GM21723 (cell line): ENCODE measurements around the gene SURF1.
A peak's percentile ranks its signal among the peaks of the same experiment; 100 is the strongest.

Source experiments
- ATAC-seq: cut with Tn5 transposase; IDR thresholded peaks from one replicate; pipeline ENCODE4 v1.9.1; 2021; ENCODE audit warnings: mild to moderate bottlenecking, moderate library complexity; ENCODE audit not compliant: unreplicated experiment

The SURF1 gene

DNA sequence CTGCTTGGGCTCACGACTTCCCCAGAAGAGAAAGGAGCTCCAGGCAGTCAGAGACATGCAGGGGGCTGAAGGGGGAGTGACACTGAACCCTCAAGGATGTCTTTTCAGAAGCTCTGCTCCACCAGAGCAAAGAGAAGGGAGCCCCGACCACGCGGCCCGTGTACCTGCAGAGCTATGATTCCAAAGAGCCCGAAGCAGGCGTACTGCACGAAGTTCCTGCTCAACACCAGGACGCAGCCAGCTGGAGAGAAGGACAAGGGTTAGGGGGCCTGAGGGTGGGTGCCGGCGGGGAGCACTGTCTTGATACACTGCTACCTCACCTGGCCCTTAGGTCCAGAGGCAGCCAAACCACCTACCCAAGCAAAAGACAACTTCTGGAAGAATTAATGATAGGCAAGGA, 10.1 kb upstream of the SURF1 start:
- no peak for ATAC-seq

DNA sequence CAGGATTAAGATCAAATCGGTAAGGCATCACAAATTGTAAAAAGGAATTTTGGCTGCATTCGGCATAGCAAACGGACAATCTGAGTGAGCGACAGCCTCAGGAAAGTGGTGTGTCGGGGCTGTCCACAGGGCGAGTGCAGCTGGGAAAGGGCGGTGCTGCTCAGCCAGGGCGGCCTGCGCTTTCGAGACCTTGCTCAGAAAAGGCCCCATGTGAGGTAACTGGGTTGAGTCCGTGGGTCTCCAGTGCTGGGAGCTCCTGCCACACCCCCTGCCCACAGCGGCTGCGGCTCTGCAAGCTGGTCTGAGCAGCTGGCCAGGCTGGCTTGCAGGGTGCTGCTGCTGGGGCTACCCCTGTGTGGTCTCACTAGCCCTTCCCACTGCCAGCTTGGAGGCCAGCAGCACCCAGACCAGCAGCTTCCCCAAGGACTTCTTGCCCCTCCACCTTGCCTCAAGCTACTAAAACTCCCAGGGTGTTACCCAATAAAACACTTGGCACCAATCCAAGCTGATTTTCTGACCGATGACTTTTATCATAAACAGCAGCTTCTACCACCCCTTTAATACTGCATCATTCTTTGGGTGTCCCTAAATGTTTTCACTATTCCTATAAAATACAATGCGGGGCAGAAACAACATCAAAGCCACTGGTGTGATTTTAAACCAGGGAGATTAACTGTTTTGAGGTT, 6.2 kb upstream of the SURF1 start:
- no peak for ATAC-seq

DNA sequence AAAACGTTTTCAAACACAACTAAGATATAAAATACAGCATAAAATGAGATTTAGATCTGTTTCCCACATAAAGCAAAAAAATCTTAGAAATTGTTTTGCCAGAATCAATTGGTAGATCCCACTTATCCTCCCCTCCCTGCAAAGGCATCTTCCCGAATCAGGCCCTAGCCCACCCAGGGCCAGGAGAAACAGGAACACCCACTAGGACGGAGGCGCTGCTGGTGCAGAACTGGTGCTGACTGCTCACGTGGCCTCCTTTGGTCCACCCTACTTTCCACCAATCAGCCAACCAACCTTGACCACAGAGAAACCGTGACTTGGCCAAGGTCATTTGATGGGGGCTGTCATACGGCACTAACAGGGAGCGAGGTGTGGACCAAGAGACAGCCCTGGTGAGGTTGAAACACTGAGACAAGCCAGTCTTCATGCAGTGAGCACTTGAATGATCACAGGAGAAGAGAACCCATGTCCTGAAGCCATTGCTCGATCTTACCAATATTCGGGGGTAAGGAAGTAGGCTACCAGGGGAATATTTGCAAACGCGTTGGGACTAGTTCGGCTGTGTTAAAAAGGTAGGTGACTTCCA, 5.3 kb upstream of the SURF1 start:
- no peak for ATAC-seq

DNA sequence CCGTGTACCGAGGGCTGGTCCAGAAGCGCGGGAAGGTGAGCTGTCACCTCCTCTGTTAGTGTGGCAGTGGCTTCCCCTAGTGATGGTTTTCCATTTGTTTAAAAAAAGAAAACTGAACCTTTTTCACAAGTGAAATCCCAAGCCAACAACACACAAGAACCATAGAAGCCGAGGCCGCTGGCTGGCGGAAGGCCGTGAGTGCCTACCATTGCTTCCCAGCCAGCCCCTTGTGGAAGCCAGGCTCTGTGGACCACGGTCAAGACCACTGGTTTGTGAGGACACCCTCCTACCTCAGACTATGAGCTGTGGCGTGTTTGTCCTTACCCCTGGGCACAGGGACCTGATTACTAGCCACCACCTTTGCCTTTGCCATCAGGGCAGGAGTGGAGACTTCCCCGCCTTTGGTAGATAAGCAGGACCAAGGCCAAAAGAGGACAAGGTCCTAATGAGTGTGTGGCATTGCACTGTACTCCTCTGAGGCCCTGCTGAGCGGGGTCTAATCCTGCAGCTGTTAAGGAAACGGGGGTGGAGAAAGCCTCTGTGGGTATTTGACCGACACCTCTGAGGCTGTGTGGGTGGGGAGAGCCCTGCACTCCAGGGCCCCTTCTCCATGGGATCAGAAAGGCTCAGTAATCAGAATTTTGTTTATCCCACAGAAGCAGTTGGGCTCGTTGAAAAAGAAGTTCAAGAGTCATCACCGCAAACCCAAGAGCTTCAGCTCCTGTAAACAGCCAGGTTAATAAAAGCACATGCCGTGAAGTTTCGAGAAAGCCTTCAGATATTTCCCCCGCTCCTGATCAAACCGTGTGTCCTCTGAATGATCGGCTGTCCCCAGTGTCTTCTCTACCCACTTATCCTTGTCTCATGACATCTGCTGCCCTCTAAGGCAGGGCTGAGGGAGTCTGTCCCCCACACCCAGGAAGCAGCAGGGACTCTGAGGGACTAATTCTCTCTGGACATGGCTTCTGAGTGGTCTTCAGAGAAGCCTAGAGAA, 4.4 kb upstream of the SURF1 start:
- no peak for ATAC-seq

DNA sequence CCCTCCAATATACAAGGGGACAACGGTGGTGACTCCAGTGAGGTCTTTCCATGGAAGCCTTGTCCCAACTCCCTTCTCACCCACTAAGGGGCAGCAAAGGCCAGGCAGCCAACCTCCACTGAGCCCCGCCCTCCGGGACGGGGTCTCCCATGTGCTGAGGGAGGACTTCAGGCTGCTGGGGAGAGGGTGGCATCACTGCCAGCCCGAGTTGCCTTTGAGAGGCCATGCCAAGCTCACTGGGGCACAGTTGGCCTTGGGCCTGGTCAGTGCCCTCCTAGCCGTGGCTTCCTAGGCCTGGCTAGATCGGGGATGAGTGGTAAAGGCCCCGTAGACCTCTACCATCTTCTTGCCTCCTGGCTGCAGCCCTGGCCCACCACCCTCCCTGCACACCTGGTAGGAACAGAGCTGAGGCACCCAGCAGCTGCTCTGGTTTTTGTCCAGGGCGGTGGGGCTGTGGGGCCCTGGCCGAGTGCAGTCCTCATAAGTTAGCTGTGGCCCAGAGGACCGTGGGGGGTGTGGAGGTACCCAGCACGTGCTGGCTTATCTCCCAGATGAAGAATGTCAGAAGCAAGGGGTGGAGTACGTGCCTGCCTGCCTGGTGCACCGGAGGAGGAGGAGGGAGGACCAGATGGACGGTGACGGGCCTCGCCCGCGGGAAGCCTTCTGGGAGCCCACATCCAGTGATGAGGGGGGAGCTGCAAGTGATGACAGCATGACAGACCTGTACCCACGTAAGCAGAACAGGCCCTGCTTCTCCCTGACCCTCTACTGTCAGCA, 3.3 kb upstream of the SURF1 start:
- ATAC-seq: no peak

DNA sequence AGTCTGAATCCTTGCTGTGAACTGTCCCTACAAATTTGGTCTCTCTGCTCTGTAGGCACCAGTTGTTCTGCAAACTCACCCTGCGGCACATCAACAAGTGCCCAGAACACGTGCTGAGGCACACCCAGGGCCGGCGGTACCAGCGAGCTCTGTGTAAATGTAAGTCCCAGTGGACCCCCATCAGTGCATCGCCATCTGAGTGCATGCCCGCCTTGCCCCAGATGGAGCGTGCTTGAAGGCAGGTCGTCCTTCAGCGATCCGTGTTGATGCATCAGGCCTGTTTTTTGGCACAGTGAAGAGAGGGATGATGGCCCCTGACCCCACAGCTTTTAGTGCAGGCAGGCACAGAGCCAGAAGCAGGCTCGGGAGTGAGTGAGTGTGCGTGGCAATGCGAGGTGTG, 1.4 kb upstream of the SURF1 start:
- no peak for ATAC-seq

DNA sequence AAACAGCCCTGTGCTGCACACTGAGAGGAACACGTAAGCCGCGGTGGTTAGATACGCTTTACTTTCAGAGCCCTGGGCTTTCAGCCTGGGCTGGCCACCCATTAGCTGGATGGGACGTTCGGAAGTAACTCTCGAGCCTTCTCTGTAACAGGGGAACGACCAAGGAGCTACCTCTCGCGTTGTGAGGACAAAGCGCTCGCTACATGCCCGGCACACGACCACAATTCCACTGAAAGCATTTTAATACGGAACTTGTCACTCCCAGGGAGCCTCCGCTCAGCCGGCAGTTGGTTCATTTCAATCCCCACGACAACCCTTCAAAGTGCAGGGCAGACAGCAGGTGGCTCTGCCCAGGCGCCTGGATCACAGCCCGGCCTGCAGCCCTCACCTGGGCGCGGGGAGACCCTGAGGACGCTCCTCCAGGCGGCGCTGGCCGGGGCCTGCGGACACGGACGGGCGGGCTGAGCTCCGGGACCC, 368 bp downstream of the SURF1 start:
- peak; percentile 20 for ATAC-seq

DNA sequence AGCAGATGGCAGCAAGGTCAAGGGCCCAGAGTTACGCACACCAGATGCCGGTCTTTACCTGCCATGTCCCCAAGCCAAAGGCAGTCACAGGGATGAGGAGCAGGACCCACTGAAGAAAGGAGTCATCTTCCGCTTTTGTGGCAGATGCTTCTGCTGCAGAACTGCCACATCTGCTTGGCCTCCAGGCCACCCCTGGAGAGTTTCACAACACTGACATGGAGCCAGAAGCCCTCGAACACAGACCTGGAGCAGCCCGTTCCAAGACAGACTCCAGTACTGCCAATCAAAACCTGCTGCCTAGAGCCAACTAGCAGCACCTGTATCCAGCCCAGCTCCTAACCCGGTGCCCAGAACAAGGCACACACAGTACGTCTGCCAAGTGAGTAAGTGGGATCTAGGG, 1.5 kb downstream of the SURF1 start:
- no peak for ATAC-seq

DNA sequence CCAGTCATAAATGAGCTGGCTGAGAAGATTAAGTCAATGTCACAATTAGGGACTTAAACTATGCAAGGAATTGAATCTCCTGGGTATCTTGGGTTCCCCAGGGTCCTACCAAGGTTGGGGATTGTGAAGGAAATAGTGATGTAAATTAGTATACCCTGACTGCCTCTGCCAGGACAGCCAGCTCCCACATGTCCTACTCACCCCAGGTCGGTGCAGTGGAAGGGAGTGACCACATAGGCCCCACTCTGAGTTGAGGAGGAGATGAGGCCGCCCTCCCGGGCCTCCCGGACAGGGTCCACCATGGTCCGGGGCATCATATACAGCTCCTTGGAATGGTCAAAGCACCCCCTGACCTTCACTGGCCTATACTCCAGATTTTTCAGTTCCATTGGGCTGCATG, 2.7 kb downstream of the SURF1 start:
- ATAC-seq: no peak

DNA sequence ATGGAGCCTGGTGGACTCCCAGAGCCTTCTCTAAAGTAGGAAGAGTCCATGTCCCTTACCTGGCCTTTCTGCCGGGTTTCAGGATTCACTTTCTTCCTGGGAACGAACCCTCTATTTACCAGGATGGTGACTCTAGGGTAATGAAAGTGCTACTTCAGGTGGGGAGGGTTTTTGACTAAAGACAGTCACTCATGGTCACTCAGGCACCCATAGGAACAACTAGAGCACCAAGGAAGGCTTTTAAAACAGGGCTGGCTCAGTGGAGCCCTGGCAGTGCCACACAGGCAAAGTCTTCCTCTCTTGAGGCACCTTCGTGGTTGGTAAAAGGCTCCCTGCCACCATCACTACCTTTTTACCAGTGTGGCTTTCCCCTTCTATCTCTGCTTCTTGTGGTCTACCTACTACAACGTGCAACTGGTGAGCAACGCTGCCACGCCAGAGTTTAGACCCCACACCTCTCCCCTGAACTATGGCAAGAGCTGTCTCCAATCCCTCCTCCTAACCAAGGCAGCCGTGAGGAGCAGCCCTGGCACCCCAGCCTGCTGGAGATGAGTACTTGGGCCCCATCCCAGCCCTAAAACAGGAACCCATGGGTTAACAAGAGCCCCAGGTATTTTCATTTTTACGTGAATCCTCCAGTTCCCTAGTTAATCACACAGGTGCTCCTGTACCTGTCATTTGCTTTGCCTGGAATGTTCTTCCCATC, 3.5 kb downstream of the SURF1 start:
- no peak for ATAC-seq

DNA sequence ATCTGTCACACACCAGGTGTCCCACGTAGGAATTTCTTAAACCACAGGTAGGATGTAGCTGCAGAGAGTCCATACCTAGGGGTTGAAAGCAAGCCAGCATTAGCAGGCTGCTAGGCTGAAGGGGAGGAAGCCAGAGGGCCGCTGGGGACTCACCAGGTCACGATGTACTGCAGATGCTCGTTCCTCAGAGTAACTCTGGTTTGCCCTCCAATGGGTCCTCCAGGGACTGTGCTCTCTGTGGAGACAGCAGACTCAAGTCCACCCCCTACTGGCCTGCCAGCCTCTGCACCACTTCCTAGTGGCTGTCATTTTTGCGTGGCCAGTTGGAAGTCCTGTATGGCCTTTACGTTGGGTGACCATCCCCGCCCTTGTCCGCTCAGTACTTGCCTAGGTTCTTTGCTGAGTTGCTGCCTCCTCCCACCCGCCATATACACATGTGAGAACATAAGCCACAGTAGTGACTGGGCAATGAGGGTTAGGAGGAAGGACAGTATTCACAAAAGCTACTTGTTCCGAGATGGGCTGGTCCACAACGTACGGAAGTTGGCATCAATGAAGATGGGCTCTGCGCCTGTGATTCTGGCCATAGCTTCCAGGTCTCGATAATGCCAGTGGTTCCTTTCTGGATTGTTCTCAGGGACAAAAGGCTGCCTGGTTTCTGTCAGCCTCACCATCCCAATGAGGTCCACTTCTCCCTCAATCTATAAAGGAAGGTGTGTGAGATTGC, 4.2 kb downstream of the SURF1 start:
- no peak for ATAC-seq

DNA sequence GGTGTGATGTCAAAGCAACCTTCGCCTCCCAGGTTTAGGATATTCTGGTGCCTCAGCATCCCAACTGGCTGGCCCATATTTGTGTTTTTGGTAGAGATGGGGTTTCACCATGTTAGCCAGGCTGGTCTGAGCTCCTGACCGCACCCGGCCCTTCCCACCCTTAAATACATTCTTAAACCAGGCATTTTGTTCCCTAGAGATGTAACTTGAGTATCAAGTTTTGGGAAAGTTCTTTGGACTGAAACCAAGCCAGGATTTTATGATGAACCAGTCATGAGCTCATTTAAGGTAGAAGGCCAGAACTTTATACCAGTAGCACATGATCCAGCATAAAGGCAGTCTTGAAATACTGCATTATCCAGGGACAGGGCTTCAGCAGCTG, 4.8 kb downstream of the SURF1 start:
- no peak for ATAC-seq

DNA sequence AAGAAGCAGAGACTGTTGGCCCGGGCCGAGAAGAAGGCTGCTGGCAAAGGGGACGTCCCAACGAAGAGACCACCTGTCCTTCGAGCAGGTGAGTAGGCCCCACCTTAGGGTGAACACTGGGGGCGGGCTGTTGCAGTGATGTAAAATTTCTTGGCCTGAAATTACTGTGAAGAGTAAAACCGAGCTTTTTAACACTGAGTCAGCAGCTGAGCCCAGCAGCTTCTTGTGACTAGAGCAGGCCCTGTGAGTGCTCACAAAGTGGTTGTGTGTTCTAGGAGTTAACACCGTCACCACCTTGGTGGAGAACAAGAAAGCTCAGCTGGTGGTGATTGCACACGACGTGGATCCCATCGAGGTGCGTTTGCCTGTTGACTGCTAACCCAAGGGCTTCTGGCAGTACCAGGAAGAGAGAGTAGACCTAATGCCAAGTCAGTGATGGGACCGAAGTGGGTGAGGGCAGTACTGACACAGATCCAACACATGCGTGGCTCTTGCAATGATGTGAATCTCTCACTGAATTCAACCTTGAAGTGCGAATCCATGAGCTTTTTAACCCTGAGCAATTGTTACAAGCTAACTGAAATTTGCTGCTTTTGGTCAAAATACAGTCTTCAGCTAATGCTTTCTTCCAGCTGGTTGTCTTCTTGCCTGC, 6.2 kb downstream of the SURF1 start:
- no peak for ATAC-seq

DNA sequence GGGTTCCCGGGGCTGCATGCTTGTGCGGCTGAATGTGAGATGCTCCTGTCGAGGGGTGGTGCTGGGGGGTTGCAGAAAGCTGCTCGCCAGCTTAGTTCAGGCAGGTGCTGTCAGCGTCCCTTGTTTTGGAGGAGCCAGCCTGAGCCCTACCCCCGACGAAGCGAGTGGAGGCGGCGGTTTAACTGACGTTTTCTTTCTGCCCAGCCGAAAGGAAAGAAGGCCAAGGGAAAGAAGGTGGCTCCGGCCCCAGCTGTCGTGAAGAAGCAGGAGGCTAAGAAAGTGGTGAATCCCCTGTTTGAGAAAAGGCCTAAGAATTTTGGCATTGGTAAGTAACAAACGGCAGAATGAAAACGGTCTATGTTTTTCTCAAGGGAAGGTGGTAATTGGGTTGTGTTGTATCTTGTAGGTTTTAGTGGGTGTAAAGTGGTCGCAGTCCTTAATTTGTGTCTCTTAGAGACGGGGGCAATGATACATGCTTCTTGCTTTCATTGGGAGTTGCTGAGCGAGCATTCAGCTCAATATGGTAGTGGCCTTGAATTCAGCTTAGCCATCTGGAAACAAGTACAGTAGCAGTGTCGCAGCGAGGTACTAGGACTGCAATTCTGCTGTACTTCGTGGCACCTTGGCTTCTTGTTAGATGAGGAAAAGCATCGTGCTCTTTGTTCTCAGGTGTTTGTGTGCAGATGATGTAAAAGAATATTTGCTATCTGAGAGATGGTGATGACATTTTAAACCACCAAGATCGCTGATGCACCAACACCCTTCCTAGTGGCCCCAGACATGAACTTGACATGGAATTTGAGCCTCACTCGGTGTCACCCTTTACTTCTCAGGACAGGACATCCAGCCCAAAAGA, 7.3 kb downstream of the SURF1 start:
- ATAC-seq: no peak

DNA sequence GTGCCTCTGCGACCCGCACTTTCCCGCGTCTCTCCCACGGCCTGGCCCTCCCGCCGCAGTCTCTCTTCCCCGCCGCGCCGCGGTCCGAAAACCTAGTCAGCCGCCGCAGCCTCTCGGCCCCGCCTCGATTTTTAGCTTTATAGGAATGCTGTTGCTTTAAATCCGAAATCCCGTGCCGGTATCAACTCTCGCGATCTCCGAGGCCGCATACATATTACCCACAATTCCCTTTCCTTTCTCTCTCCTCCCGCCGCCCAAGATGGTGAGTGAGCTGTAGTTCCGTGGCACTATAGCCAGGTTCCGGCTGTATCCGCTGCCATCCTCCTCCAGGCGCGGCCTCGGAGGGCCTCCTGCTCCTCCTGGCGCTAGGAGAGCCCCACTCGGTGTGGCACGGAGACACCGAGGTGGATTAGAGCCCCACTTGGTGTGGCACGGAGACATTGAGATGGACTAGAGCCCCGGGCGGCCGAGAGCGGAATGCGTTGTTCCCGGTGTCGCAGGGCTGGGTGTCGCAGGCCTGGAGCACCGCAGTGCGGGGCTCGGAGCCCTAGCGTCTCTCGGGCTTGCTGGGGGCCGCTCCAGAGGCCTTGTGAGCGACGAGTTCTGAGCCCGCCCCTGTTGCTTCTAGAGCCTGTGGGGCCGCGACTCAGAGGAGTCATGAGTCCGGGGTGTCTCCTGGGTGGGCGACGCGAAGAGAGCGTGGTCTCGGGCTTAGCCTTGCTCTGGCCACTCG, 8.1 kb downstream of the SURF1 start, which contains the start of the genes MED22 and RPL7A:
Gene MED22 (minus strand): TSS at position 147 of the 733 bp plus-strand sequence. CDS start 1,469 bp downstream, outside the sequence.
Gene RPL7A (plus strand): TSS at position 234 of the 733 bp plus-strand sequence. CDS start 26 bp downstream, at position 260.
- peak; percentile 68 for ATAC-seq

DNA sequence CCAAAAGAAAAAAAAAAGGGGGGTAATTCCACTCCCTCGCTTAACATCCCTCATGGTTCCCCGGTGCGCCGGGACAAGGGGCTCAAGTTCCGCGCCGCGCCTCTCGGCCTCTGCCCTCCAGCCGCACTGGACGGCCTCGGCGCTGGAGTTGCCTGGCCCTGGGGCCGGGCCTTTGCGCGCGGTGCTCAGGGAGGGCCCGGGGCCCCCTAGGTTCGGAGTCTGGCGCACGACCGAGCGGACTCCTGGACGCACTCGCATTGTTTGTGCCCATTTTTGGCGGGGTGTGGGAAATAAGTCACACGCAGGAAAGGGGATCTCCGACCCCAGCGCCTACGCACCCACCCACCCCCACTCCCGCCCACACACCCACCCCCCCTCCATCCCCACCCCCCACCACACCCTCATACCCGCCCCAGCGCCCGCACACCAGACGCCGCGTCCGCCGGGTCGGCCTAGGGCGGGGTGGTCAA, 8.7 kb downstream of the SURF1 start:
- peak; percentile 28 for ATAC-seq
